Nephron progenitor cell (in vitro differentiated cells): ENCODE data around the gene PTBP3.

Experiments
- DNase-seq: peaks from one replicate; pipeline ENCODE4 v3.0.0; 2021
- H3K27ac Mint-ChIP-seq: 2 replicates; pipeline ENCODE4 v1.8.0; 2021; ENCODE audit warnings: mild to moderate bottlenecking, moderate library complexity, mixed read lengths
- H3K27me3 Mint-ChIP-seq: 2 replicates; pipeline ENCODE4 v1.8.0; 2021; ENCODE audit warnings: mild to moderate bottlenecking, low read depth, mixed read lengths; ENCODE audit not compliant: poor library complexity
- H3K36me3 Mint-ChIP-seq: 2 replicates; pipeline ENCODE4 v1.8.0; 2021; ENCODE audit warnings: low read depth, mixed read lengths
- H3K4me1 Mint-ChIP-seq: 2 replicates; pipeline ENCODE4 v1.8.0; 2021; ENCODE audit warnings: mixed read lengths
- H3K4me3 Mint-ChIP-seq: 2 replicates; pipeline ENCODE4 v1.8.0; 2021; ENCODE audit warnings: mild to moderate bottlenecking, moderate library complexity, mixed read lengths
- H3K9me3 Mint-ChIP-seq: 2 replicates; pipeline ENCODE4 v1.8.0; 2021; ENCODE audit warnings: mild to moderate bottlenecking, moderate library complexity, mixed read lengths
- TF ChIP-seq, protein P1 (sequence below): fragments of 200-600 bp; sonication (generic); IDR thresholded peaks from 2 replicates; pipeline ENCODE4 v1.5.0; 2021; ENCODE audit warnings: antibody characterized with exemption

The PTBP3 gene

DNA sequence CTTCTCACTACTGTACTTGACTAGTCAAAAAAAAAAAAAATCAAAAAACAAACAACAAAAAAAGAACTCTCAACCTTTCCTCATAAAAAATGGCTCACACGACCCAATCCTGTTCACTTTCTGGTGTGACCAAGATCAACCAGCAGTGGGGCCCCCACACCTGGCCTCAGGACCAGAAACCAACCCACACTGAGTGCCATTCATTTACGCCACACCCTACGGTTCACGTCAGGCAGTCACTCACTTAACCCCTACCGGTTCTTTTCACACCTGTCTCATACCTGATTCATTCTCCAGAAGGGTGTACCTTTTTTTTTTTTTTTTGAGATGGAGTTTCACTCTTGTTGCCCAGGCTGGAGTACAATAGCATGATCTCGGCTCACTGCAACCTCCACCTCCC, 164.1 kb downstream of the PTBP3 start:
- DNase-seq, result no peak
- no peak overlapping the region for H3K27ac Mint-ChIP-seq
- no peaks in the 10 kb centered on the region for H3K9me3 Mint-ChIP-seq
- H3K36me3 Mint-ChIP-seq, result peaks cover 27% of the 10 kb centered on the region
- H3K27me3 Mint-ChIP-seq, result peaks cover 11% of the 10 kb centered on the region
- TF ChIP-seq, protein P1, sequence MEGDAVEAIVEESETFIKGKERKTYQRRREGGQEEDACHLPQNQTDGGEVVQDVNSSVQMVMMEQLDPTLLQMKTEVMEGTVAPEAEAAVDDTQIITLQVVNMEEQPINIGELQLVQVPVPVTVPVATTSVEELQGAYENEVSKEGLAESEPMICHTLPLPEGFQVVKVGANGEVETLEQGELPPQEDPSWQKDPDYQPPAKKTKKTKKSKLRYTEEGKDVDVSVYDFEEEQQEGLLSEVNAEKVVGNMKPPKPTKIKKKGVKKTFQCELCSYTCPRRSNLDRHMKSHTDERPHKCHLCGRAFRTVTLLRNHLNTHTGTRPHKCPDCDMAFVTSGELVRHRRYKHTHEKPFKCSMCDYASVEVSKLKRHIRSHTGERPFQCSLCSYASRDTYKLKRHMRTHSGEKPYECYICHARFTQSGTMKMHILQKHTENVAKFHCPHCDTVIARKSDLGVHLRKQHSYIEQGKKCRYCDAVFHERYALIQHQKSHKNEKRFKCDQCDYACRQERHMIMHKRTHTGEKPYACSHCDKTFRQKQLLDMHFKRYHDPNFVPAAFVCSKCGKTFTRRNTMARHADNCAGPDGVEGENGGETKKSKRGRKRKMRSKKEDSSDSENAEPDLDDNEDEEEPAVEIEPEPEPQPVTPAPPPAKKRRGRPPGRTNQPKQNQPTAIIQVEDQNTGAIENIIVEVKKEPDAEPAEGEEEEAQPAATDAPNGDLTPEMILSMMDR, result no peak
- no peak overlapping the region for H3K4me3 Mint-ChIP-seq
- H3K4me1 Mint-ChIP-seq, result peaks cover 59% of the 10 kb centered on the region

GRCh38 chr9:112168197-112168596, 165.2 kb downstream of the PTBP3 start:
- Mint-ChIP-seq H3K27ac (no peak overlapping the region), H3K36me3 (peaks cover 18% of the 10 kb centered on the region)

More at GRCh38 chr9:112168197-112168596, 165.2 kb downstream of the PTBP3 start:
- no peaks in the 10 kb centered on the region for H3K9me3 Mint-ChIP-seq
- peaks cover 53% of the 10 kb centered on the region for H3K4me1 Mint-ChIP-seq
- no peak for DNase-seq
- no peak overlapping the region for H3K4me3 Mint-ChIP-seq
- TF ChIP-seq, protein P1, result no peak
- H3K27me3 Mint-ChIP-seq, result peaks cover 3% of the 10 kb centered on the region
